NCI-H345 (cell line): ENCODE measurements around the gene SSC5D.
"Not testable (repeated sequence)": the region's sequence is repeated elsewhere in the genome, so short reads cannot be mapped to it uniquely, and the experiment has no call there.

Experiments used
- DNase-seq: peaks from one replicate; lab custom pipeline; 2025; lab: John Stamatoyannopoulos, UW

Gene SSC5D

GRCh38 chr19:55486971-55487923, 989 bp upstream of the SSC5D start:
- no peak for DNase-seq

- DNase-seq = no peak
These were observed 912 bp downstream of the SSC5D start for GRCh38 chr19:55488986-55489710.

GRCh38 chr19:55489711-55490477, 1.7 kb downstream of the SSC5D start:
- no peak for DNase-seq

- no peak for DNase-seq
These were observed 2.5 kb downstream of the SSC5D start for GRCh38 chr19:55490478-55491432.

GRCh38 chr19:55491546-55492360, 3.5 kb downstream of the SSC5D start:
- no peak for DNase-seq

GRCh38 chr19:55492362-55492944, 4.2 kb downstream of the SSC5D start:
- DNase-seq = peak; percentile 24

GRCh38 chr19:55493052-55493644, 4.9 kb downstream of the SSC5D start:
- no peak for DNase-seq

GRCh38 chr19:55493645-55494171, 5.5 kb downstream of the SSC5D start:
- DNase-seq = no peak

GRCh38 chr19:55494172-55494761, 6.0 kb downstream of the SSC5D start:
- no peak for DNase-seq

GRCh38 chr19:55495646-55496349, 7.6 kb downstream of the SSC5D start:
- no peak for DNase-seq

GRCh38 chr19:55496820-55497219, 8.6 kb downstream of the SSC5D start:
- DNase-seq = not testable (repeated sequence)

- DNase-seq = no peak
These were observed 9.5 kb downstream of the SSC5D start for GRCh38 chr19:55497763-55498162.

GRCh38 chr19:55498246-55498840, 10.1 kb downstream of the SSC5D start:
- DNase-seq = peak; percentile 8

GRCh38 chr19:55500368-55500952, 12.2 kb downstream of the SSC5D start:
- DNase-seq = no peak

GRCh38 chr19:55502197-55502952, 14.1 kb downstream of the SSC5D start:
- no peak for DNase-seq

GRCh38 chr19:55503157-55503501, 14.9 kb downstream of the SSC5D start:
- DNase-seq = no peak
